Inferior parietal cortex (tissue), 1 donor: Measurements from ENCODE around the gene RFX4.
"Not testable (repeated sequence)": the region's sequence is repeated elsewhere in the genome, so short reads cannot be mapped to it uniquely, and the experiment has no call there.

Source experiments
- DNase-seq: peaks from one replicate; pipeline ENCODE4 v3.0.0-alpha.2; 2016; ENCODE audit errors: extremely low spot score

Gene RFX4

GRCh38 chr12:106590601-106591000 lies 7.8 kb downstream of the RFX4 start:
- DNase-seq, result no peak

GRCh38 chr12:106594447-106594846 lies 11.6 kb downstream of the RFX4 start:
- no peak for DNase-seq

GRCh38 chr12:106595268-106595667 lies 12.5 kb downstream of the RFX4 start:
- no peak for DNase-seq

GRCh38 chr12:106598003-106598402 lies 15.2 kb downstream of the RFX4 start:
- no peak for DNase-seq

- DNase-seq, result no peak
Measured at GRCh38 chr12:106599302-106599701, 16.5 kb downstream of the RFX4 start.

GRCh38 chr12:106600503-106600902 lies 17.7 kb downstream of the RFX4 start:
- no peak for DNase-seq

- no peak for DNase-seq
Measured at GRCh38 chr12:106601031-106601430, 18.2 kb downstream of the RFX4 start.

- no peak for DNase-seq
Measured at GRCh38 chr12:106601496-106601895, 18.7 kb downstream of the RFX4 start.

GRCh38 chr12:106602076-106602475 lies 19.3 kb downstream of the RFX4 start:
- DNase-seq, result no peak

- DNase-seq, result no peak
Measured at GRCh38 chr12:106605254-106605653, 22.4 kb downstream of the RFX4 start.

GRCh38 chr12:106620588-106620987 lies 37.8 kb downstream of the RFX4 start:
- not testable (repeated sequence) for DNase-seq

GRCh38 chr12:106625976-106626375 lies 43.2 kb downstream of the RFX4 start:
- DNase-seq, result no peak

- DNase-seq, result no peak
Measured at GRCh38 chr12:106629797-106630659, 47.2 kb downstream of the RFX4 start.

GRCh38 chr12:106631150-106631549 lies 48.3 kb downstream of the RFX4 start:
- no peak for DNase-seq

GRCh38 chr12:106631797-106632196 lies 49.0 kb downstream of the RFX4 start:
- DNase-seq, result no peak

- no peak for DNase-seq
Measured at GRCh38 chr12:106632797-106633450, 50.1 kb downstream of the RFX4 start.

GRCh38 chr12:106633451-106633823 lies 50.6 kb downstream of the RFX4 start:
- no peak for DNase-seq

GRCh38 chr12:106634206-106634605 lies 51.4 kb downstream of the RFX4 start:
- no peak for DNase-seq

- DNase-seq, result no peak
Measured at GRCh38 chr12:106643000-106643399, 60.2 kb downstream of the RFX4 start.

- no peak for DNase-seq
Measured at GRCh38 chr12:106644335-106645073, 61.7 kb downstream of the RFX4 start.

- peak; percentile 83 for DNase-seq
Measured at GRCh38 chr12:106645074-106645421, 62.2 kb downstream of the RFX4 start.

GRCh38 chr12:106645465-106646330 lies 62.9 kb downstream of the RFX4 start:
- DNase-seq, result peak; percentile 21
